Kidney epithelial cell (primary cell): ENCODE measurements around the gene MEP1A. TPM values are rescaled to one million over a fixed set of nuclear protein-coding genes. Genes with fewer than 3 reads are reported as not detected.

Experiments used
- DNase-seq: peaks from one replicate; pipeline ENCODE4 v3.0.0-alpha.2; 2010; ENCODE audit warnings: low read depth
- H3K27me3 ChIP-seq: 2 replicates; pipeline ENCODE4 v1.6.0; 2011; ENCODE audit warnings: low read length; ENCODE audit not compliant: control insufficient read depth, insufficient read depth
- H3K36me3 ChIP-seq: 2 replicates; pipeline ENCODE4 v1.5.1; 2011; ENCODE audit warnings: low read length; ENCODE audit not compliant: control insufficient read depth, insufficient read depth
- H3K4me3 ChIP-seq: 2 replicates; pipeline ENCODE4 v1.5.1; 2011; ENCODE audit warnings: low read depth, mild to moderate bottlenecking, control low read depth, low read length
- CTCF ChIP-seq: IDR thresholded peaks from 2 replicates; pipeline ENCODE4 v1.5.1; 2011; ENCODE audit warnings: mild to moderate bottlenecking, moderate library complexity, low read length, control low read depth, inconsistent platforms; ENCODE audit not compliant: insufficient read depth, poor library complexity, severe bottlenecking
- total RNA-seq: library from RNA; depleted of rRNA; stranded (reverse); fragments of >200 nt; gene quantifications from 2 replicates; pipeline ENCODE4 v1.2.3, GENCODE V29; 2015

The MEP1A gene
- total RNA-seq, 1 donor from 2014 or later: not detected

GRCh38 chr6:46749731-46750130, 43.5 kb upstream of the MEP1A start:
- no peak for TF ChIP-seq CTCF
- Histone ChIP-seq H3K36me3 (no peaks in the 10 kb centered on the region), H3K27me3 (no peaks in the 10 kb centered on the region), H3K4me3 (no peak overlapping the region)
- DNase-seq: no peak

GRCh38 chr6:46751658-46752057, 41.5 kb upstream of the MEP1A start:
- DNase-seq: no peak
- no peak for TF ChIP-seq CTCF

GRCh38 chr6:46755865-46756264, 37.3 kb upstream of the MEP1A start:
- no peaks in the 10 kb centered on the region for H3K36me3 ChIP-seq
- no peak for DNase-seq
- no peak for TF ChIP-seq CTCF

More at GRCh38 chr6:46751658-46752057, 41.5 kb upstream of the MEP1A start:
- Histone ChIP-seq H3K36me3 (no peaks in the 10 kb centered on the region), H3K27me3 (no peaks in the 10 kb centered on the region), H3K4me3 (no peak overlapping the region)

GRCh38 chr6:46756469-46757213, 36.5 kb upstream of the MEP1A start:
- no peak for TF ChIP-seq CTCF
- no peaks in the 10 kb centered on the region for H3K36me3 ChIP-seq
- no peaks in the 10 kb centered on the region for H3K27me3 ChIP-seq
- no peak for DNase-seq
- H3K4me3 ChIP-seq: no peak overlapping the region

More at GRCh38 chr6:46755865-46756264, 37.3 kb upstream of the MEP1A start:
- Histone ChIP-seq H3K4me3 (no peak overlapping the region), H3K27me3 (no peaks in the 10 kb centered on the region)

GRCh38 chr6:46757214-46757596, 36.0 kb upstream of the MEP1A start:
- Histone ChIP-seq H3K4me3 (no peak overlapping the region), H3K36me3 (no peaks in the 10 kb centered on the region), H3K27me3 (no peaks in the 10 kb centered on the region)
- no peak for DNase-seq
- TF ChIP-seq CTCF: no peak
